Transverse colon (tissue), 4 donors: ENCODE results near the gene CDC42EP5. TPM values are rescaled to one million over a fixed set of nuclear protein-coding genes. Genes with fewer than 3 reads are reported as not detected.

ENCODE experiments used
- DNase-seq: peaks from one replicate; pipeline ENCODE4 v3.0.0-alpha.2; 2019
- H3K27ac ChIP-seq, 4 donors: fragments of 200-600 bp; sonication (generic); 2 replicates each; pipeline ENCODE4 v1.5.1; 2016 to 2018; ENCODE audit warnings: inconsistent platforms in 4 of 4
- H3K27me3 ChIP-seq: fragments of 200-600 bp; sonication (generic); 2 replicates; pipeline ENCODE4 v1.5.1; 2017; ENCODE audit warnings: inconsistent platforms
- H3K36me3 ChIP-seq, 4 donors: fragments of 200-600 bp; sonication (generic); 2 replicates each; pipeline ENCODE4 v1.5.1; 2017 to 2019; ENCODE audit warnings: inconsistent platforms in 4 of 4
- H3K4me1 ChIP-seq, 4 donors: fragments of 200-600 bp; sonication (generic); 2 replicates each; pipeline ENCODE4 v1.5.1; 2017 to 2020; ENCODE audit warnings: inconsistent platforms in 4 of 4
- H3K4me3 ChIP-seq, 4 donors: fragments of 200-600 bp; sonication (generic); 1 replicate in 1 of 4; 2 replicates in 3 of 4; pipeline versions ENCODE4 v1.5.1 to v1.6.1; 2017 to 2019; ENCODE audit warnings: inconsistent platforms in 4 of 4
- H3K9me3 ChIP-seq, 2 donors: fragments of 200-600 bp; sonication (generic); 2 replicates each; pipeline ENCODE4 v1.5.1; 2017 to 2019; ENCODE audit warnings: inconsistent platforms in 2 of 2
- CTCF ChIP-seq, 5 experiments: fragments of 200-600 bp in 3 of 5; fragments of 450-650 bp in 2 of 5; sonication (generic) in 3 of 5; IDR thresholded peaks; 1 replicate in 2 of 5; 2 replicates in 3 of 5; pipeline ENCODE4 v1.5.1; 2016 to 2017; ENCODE audit warnings: antibody characterized with exemption in 5 of 5, inconsistent platforms in 3 of 5, mild to moderate bottlenecking in 2 of 5, moderate library complexity in 1 of 5
- EP300 ChIP-seq: sonication (generic); formaldehyde crosslinking; IDR thresholded peaks from one replicate; pipeline ENCODE4 v1.6.1; 2017; ENCODE audit warnings: antibody characterized with exemption, low read depth
- POLR2A ChIP-seq: fragments of 450-650 bp; IDR thresholded peaks from one replicate; pipeline ENCODE4 v1.6.1; 2016; ENCODE audit warnings: antibody characterized with exemption, mild to moderate bottlenecking, moderate library complexity
- POLR2AphosphoS5 ChIP-seq, 3 donors: sonication (generic); formaldehyde crosslinking; IDR thresholded peaks; one replicate each; pipeline ENCODE4 v1.6.1; 2016; ENCODE audit warnings: antibody characterized with exemption in 3 of 3
- WGBS, 2 donors: methylation state at CpG; one replicate each; pipeline ENCODE4 v1.1.5; 2018; ENCODE audit warnings: low coverage in 1 of 2; 5-methylcytosine and 5-hydroxymethylcytosine counted together
- in situ Hi-C, 4 donors: fragments of 200-750 bp; cut with MboI; loops; one replicate each; pipeline versions ENCODE4 v1.15.0 to v1.15.1; 2017; ENCODE audit warnings: low sequenced_read_pairs in 3 of 4, low pct_ligation_motif_present in 1 of 4, low pct_unique_long_range_greater_than_20kb in 1 of 4
- intact Hi-C: fragments of 100-400 bp; cut with DNase I; formaldehyde crosslinking; loops from one replicate; pipeline ENCODE4 v1.15.1; 2023; ENCODE audit warnings: low total_unique reads
- total RNA-seq, 4 donors: library from RNA; depleted of rRNA; stranded (reverse); fragments of >200 nt; gene quantifications; one replicate each; pipeline ENCODE4 v1.1.0, GENCODE V29; 2016

The CDC42EP5 gene
- total RNA-seq, 4 donors from 2014 or later: 210 to 231 (median 214) TPM

GRCh38 chr19:54485851-54486250 lies 12.8 kb upstream of the CDC42EP5 start:
- DNase-seq: no peak
- no peak overlapping the region for H3K4me3 ChIP-seq
- H3K9me3 ChIP-seq: no peaks in the 10 kb centered on the region
- peaks cover 20% of the 10 kb centered on the region for H3K27me3 ChIP-seq
- H3K4me1 ChIP-seq: peaks cover 0 to 8% (median 0%) of the 10 kb centered on the region in 4 donors
- H3K27ac ChIP-seq: no peak overlapping the region
- no peaks in the 10 kb centered on the region for H3K36me3 ChIP-seq
- WGBS, 2 donors: 70% methylated on average over 5 of the region's 5 CpGs
- intact Hi-C loops (no loop called here), in situ Hi-C loops (loop anchor here in 2 of 4 donors (10.0 kb wide), 1 partner anchor 189 kb away; no protein-coding TSS in a partner anchor)
- no peak for TF ChIP-seq POLR2AphosphoS5 (IDR thresholded peaks at IDR 0.05)
- no peak for TF ChIP-seq CTCF (IDR thresholded peaks at IDR 0.05)
- no peak for TF ChIP-seq POLR2A
- no peak for TF ChIP-seq EP300

GRCh38 chr19:54484451-54484850 lies 11.4 kb upstream of the CDC42EP5 start:
- H3K36me3 ChIP-seq: no peaks in the 10 kb centered on the region
- intact Hi-C loops (no loop called here), in situ Hi-C loops (loop anchor here in 2 of 4 donors (10.0 kb wide), 1 partner anchor 190 kb away; no protein-coding TSS in a partner anchor)
- 83 to 89% methylated on average over 4 to 10 of the region's 10 CpGs for WGBS, 2 donors
- H3K9me3 ChIP-seq: no peaks in the 10 kb centered on the region
- H3K4me1 ChIP-seq: peaks cover 0 to 8% (median 0%) of the 10 kb centered on the region in 4 donors
- DNase-seq: no peak
- TF ChIP-seq CTCF (IDR thresholded peaks at IDR 0.05) (no peak), EP300 (no peak), POLR2AphosphoS5 (IDR thresholded peaks at IDR 0.05) (no peak), POLR2A (no peak)
- H3K27ac ChIP-seq: no peak overlapping the region
- H3K4me3 ChIP-seq: no peak overlapping the region
- H3K27me3 ChIP-seq: peaks cover 31% of the 10 kb centered on the region

GRCh38 chr19:54482889-54483288 lies 9.8 kb upstream of the CDC42EP5 start:
- H3K27me3 ChIP-seq: peaks cover 33% of the 10 kb centered on the region
- intact Hi-C loops (no loop called here), in situ Hi-C loops (loop anchor here in 2 of 4 donors (10.0 kb wide), 1 partner anchor 192 kb away; no protein-coding TSS in a partner anchor)
- TF ChIP-seq POLR2A: no peak
- no peak for TF ChIP-seq CTCF (IDR thresholded peaks at IDR 0.05)
- TF ChIP-seq EP300: no peak
- TF ChIP-seq POLR2AphosphoS5 (IDR thresholded peaks at IDR 0.05): no peak
- DNase-seq: no peak
- H3K9me3 ChIP-seq: no peaks in the 10 kb centered on the region
- H3K4me3 ChIP-seq: no peak overlapping the region
- WGBS, 2 donors: 43 to 62% methylated on average over 3 of the region's 3 CpGs
- H3K4me1 ChIP-seq: peaks cover 0 to 13% (median 2%) of the 10 kb centered on the region in 4 donors
- H3K27ac ChIP-seq: no peak overlapping the region
- no peaks in the 10 kb centered on the region for H3K36me3 ChIP-seq

- H3K27ac ChIP-seq: no peak overlapping the region
- TF ChIP-seq CTCF (IDR thresholded peaks at IDR 0.05) (peak; percentile 37 to 73 (median 53)), EP300 (no peak), POLR2AphosphoS5 (IDR thresholded peaks at IDR 0.05) (no peak)
- 9 to 20% methylated on average over 8 to 16 of the region's 16 CpGs for WGBS, 2 donors
- no peaks in the 10 kb centered on the region for H3K36me3 ChIP-seq
- H3K4me3 ChIP-seq: no peak overlapping the region
- H3K27me3 ChIP-seq: peaks cover 33% of the 10 kb centered on the region
- DNase-seq: no peak
- H3K4me1 ChIP-seq: peaks cover 0 to 20% (median 2%) of the 10 kb centered on the region in 4 donors
- intact Hi-C loops (no loop called here), in situ Hi-C loops (loop anchor here in 2 of 4 donors (10.0 kb wide), 1 partner anchor 193 kb away; no protein-coding TSS in a partner anchor)
- no peaks in the 10 kb centered on the region for H3K9me3 ChIP-seq
Measured at GRCh38 chr19:54481326-54481930, 8.3 kb upstream of the CDC42EP5 start.
